Endothelial cell of umbilical vein (primary cell): Measurements from ENCODE around the gene CTSL. TPM values are rescaled to one million over a fixed set of nuclear protein-coding genes. Genes with fewer than 3 reads are reported as not detected.

Experiments used
- BruUV-seq: library from RNA; stranded (reverse); fragments of 400-500 nt; replicated peaks from 2 replicates; lab custom pipeline; 2021; lab: Mats Ljungman, UMichigan
- CTCF ChIA-PET: fragments of 300-600, 350-600 bp; sonication (Branson Sonifier 250); formaldehyde crosslinking; loops from one replicate; lab custom pipeline; 2021; ENCODE audit warnings: antibody characterized with exemption, inconsistent platforms; lab: Charles Lee
- POLR2A ChIA-PET: fragments of 300-600, 350-600 bp; sonication (Branson Sonifier 250); formaldehyde crosslinking; loops from one replicate; lab custom pipeline; 2021; ENCODE audit warnings: antibody characterized with exemption, inconsistent platforms; lab: Charles Lee
- DNase-seq: peaks from one replicate; pipeline ENCODE4 v3.0.0-alpha.2; 2011; ENCODE audit warnings: low read depth, low spot score
- FAIRE-seq: peaks from 2 replicates; lab custom pipeline; 2011; peaks lifted over from hg19 to GRCh38; lab: Jason Lieb, UNC
- H2AFZ ChIP-seq: 2 replicates; pipeline ENCODE4 v1.6.0; 2012; ENCODE audit warnings: low read depth, low read length, control low read depth, inconsistent platforms
- H3K27ac ChIP-seq: 2 replicates; pipeline ENCODE4 v1.5.1; 2011; ENCODE audit warnings: low read depth, mild to moderate bottlenecking, control low read depth, low read length, moderate library complexity; ENCODE audit not compliant: insufficient read depth
- H3K27me3 ChIP-seq, 2 experiments: 2 replicates each; pipeline versions ENCODE4 v1.6.0 to v1.6.1; 2011; ENCODE audit warnings: low read length in 2 of 2, mixed read lengths in 1 of 2; ENCODE audit not compliant: control insufficient read depth in 2 of 2, insufficient read depth in 2 of 2
- H3K36me3 ChIP-seq, 2 experiments: 2 replicates in 1 of 2; 3 replicates in 1 of 2; pipeline ENCODE4 v1.5.1; 2011; ENCODE audit warnings: low read length in 2 of 2, mild to moderate bottlenecking in 1 of 2, moderate library complexity in 1 of 2; ENCODE audit not compliant: control insufficient read depth in 2 of 2, insufficient read depth in 2 of 2; ENCODE audit errors: extremely low read depth in 1 of 2
- H3K4me1 ChIP-seq: 3 replicates; pipeline ENCODE4 v1.5.1; 2011; ENCODE audit warnings: mild to moderate bottlenecking, low read length; ENCODE audit not compliant: control insufficient read depth, insufficient read depth; ENCODE audit errors: extremely low read depth
- H3K4me2 ChIP-seq: 2 replicates; pipeline ENCODE4 v1.6.1; 2011; ENCODE audit warnings: low read length, control low read depth, mixed read lengths; ENCODE audit not compliant: insufficient read depth
- H3K4me3 ChIP-seq, 3 experiments: fragments of 200-600 bp in 1 of 3; sonication (generic), shearing (Covaris generic) in 1 of 3; replicated peaks in 1 of 3; 2 replicates each; pipeline ENCODE4 v1.5.1; 2011 to 2016; ENCODE audit warnings: control low read depth in 3 of 3, low read length in 3 of 3, mild to moderate bottlenecking in 2 of 3, inconsistent platforms in 1 of 3, low read depth in 1 of 3, moderate library complexity in 1 of 3; ENCODE audit not compliant: insufficient read depth in 1 of 3
- H3K79me2 ChIP-seq: 2 replicates; pipeline ENCODE4 v1.6.0; 2012; ENCODE audit warnings: low read length, inconsistent platforms; ENCODE audit not compliant: control insufficient read depth, insufficient read depth
- H3K9ac ChIP-seq: replicated peaks from 2 replicates; pipeline ENCODE3; 2011; ENCODE audit warnings: low read length, control low read depth; ENCODE audit not compliant: insufficient read depth; ENCODE audit errors: extremely low read depth
- H3K9me1 ChIP-seq: replicated peaks from 3 replicates; pipeline ENCODE4 v1.6.0; 2011; ENCODE audit warnings: mild to moderate bottlenecking, low read length; ENCODE audit not compliant: control insufficient read depth, insufficient read depth; ENCODE audit errors: extremely low read depth
- H3K9me3 ChIP-seq: replicated peaks from 2 replicates; pipeline ENCODE4 v1.5.1; 2012; ENCODE audit warnings: low read length, inconsistent platforms; ENCODE audit not compliant: control insufficient read depth, insufficient read depth
- H4K20me1 ChIP-seq: replicated peaks from 2 replicates; pipeline ENCODE3; 2011; ENCODE audit warnings: mild to moderate bottlenecking, low read length; ENCODE audit not compliant: control insufficient read depth, insufficient read depth; ENCODE audit errors: extremely low read depth
- CTCF ChIP-seq, 2 donors: IDR thresholded peaks; 1 replicate in 1 of 2; 2 replicates in 1 of 2; pipeline ENCODE4 v1.5.1; 2011; ENCODE audit warnings: low read length in 2 of 2, mild to moderate bottlenecking in 2 of 2, moderate library complexity in 2 of 2, control low read depth in 1 of 2, inconsistent platforms in 1 of 2, low read depth in 1 of 2; ENCODE audit not compliant: insufficient read depth in 1 of 2; ENCODE audit errors: extremely low read depth in 1 of 2
- EZH2 ChIP-seq: IDR thresholded peaks from 2 replicates; pipeline ENCODE4 v1.6.1; 2012; ENCODE audit warnings: borderline replicate concordance, low read depth, mild to moderate bottlenecking, moderate library complexity, low read length, inconsistent platforms; ENCODE audit not compliant: severe bottlenecking
- FOS ChIP-seq: IDR thresholded peaks from 2 replicates; pipeline ENCODE4 v1.6.1; 2011; ENCODE audit warnings: mild to moderate bottlenecking, low read length, moderate library complexity, borderline replicate concordance; ENCODE audit not compliant: insufficient read depth
- GATA2 ChIP-seq: IDR thresholded peaks from 2 replicates; pipeline ENCODE4 v1.7.0; 2011; ENCODE audit warnings: low read depth, mild to moderate bottlenecking, moderate library complexity, mixed read lengths, low read length; ENCODE audit not compliant: insufficient read length, insufficient read depth
- JUN ChIP-seq: IDR thresholded peaks from 2 replicates; pipeline ENCODE4 v1.6.1; 2011; ENCODE audit warnings: borderline replicate concordance, low read depth; ENCODE audit not compliant: insufficient read length, insufficient read depth
- MAX ChIP-seq: IDR thresholded peaks from 2 replicates; pipeline ENCODE4 v1.6.1; 2011; ENCODE audit not compliant: insufficient read depth, insufficient read length
- MYC ChIP-seq: IDR thresholded peaks from one replicate; pipeline ENCODE4 v1.6.1; 2011; ENCODE audit warnings: mild to moderate bottlenecking, low read depth, low read length
- POLR2A ChIP-seq: IDR thresholded peaks from 2 replicates; pipeline ENCODE4 v1.6.1; 2012; ENCODE audit warnings: low read depth, mild to moderate bottlenecking, control low read depth, low read length
- POLR2AphosphoS5 ChIP-seq: IDR thresholded peaks from 2 replicates; pipeline ENCODE4 v1.6.1; 2012; ENCODE audit warnings: low read depth, mild to moderate bottlenecking, control low read depth, low read length, moderate library complexity; ENCODE audit not compliant: insufficient read depth
- dilution Hi-C: fragments of 300-500 bp; cut with MboI; formaldehyde crosslinking; loops from one replicate; pipeline ENCODE4 v1.15.0; 2019; ENCODE audit warnings: low sequenced_read_pairs; ENCODE audit not compliant: extremely low pct_ligation_motif_present
- intact Hi-C: fragments of 100-400 bp; cut with micrococcal nuclease; formaldehyde crosslinking; loops from one replicate; pipeline ENCODE4 v1.10.0; 2022
- polyA plus RNA-seq, 4 experiments: library from polyadenylated mRNA; depleted of rRNA in 3 of 4; stranded (reverse) in 3 of 4; unstranded in 1 of 4; fragments of >200 nt; gene quantifications; 2 replicates each; pipeline versions ENCODE4 v1.2.1 to v1.2.3, GENCODE V29; 2011 to 2012; ENCODE audit warnings: missing spikeins in 1 of 4
- total RNA-seq: library from RNA; stranded (reverse); gene quantifications from 2 replicates; pipeline ENCODE4 v1.2.3, GENCODE V29; 2021

The CTSL gene
- total and polyA plus RNA-seq, 2 donors (not counting 3 experiments of a cell fraction or from before 2014, with no cell fraction given): 98.4 to 107 TPM

GRCh38 chr9:87729246-87729645 lies 3.3 kb downstream of the CTSL start:
- intact Hi-C loops (loop anchor here (5.0 kb wide), 1 partner anchor 232 kb away; the partner anchor contains the start of gene DAPK1), dilution Hi-C loops (no loop called here)

GRCh38 chr9:87731321-87731720 lies 5.4 kb downstream of the CTSL start:
- Histone ChIP-seq H2AFZ (no peak overlapping the region), H3K9me3 (no peaks in the 10 kb centered on the region), H3K4me1 (no peaks in the 10 kb centered on the region), H3K79me2 (no peaks in the 10 kb centered on the region), H3K36me3 (peaks cover 0 to 2% of the 10 kb centered on the region in 2 experiments), H3K27ac (no peak overlapping the region), H3K4me2 (no peak overlapping the region), H3K9ac (no peak overlapping the region), H3K4me3 (no peak overlapping the region), H4K20me1 (no peaks in the 10 kb centered on the region), H3K9me1 (no peaks in the 10 kb centered on the region), H3K27me3 (no peaks in the 10 kb centered on the region)
- no TSS peak for BruUV-seq
- dilution Hi-C loops: no loop called here
- intact Hi-C loops: no loop called here
- no peak for TF ChIP-seq GATA2
- TF ChIP-seq EZH2: no peak
- no peak for TF ChIP-seq POLR2A
- no peak for TF ChIP-seq MAX
- TF ChIP-seq CTCF (IDR thresholded peaks at IDR 0.05; ENCODE audit: extremely low read depth in 1 of 2, insufficient read depth in 1 of 2, low read depth in 1 of 2, low read length in 2 of 2): no peak
- no peak for TF ChIP-seq POLR2AphosphoS5
- TF ChIP-seq MYC: no peak
- no peak for TF ChIP-seq JUN
- no peak for TF ChIP-seq FOS
- DNase-seq (no peak), FAIRE-seq (no peak)
- ChIA-PET CTCF (no interaction called here), POLR2A (no interaction called here)

More at GRCh38 chr9:87729246-87729645, 3.3 kb downstream of the CTSL start:
- DNase-seq (no peak), FAIRE-seq (peak; percentile 26)
- Histone ChIP-seq H3K9me3 (no peaks in the 10 kb centered on the region), H3K27ac (no peak overlapping the region), H3K36me3 (peaks cover 0 to 2% of the 10 kb centered on the region in 2 experiments), H3K27me3 (no peaks in the 10 kb centered on the region), H4K20me1 (no peaks in the 10 kb centered on the region), H2AFZ (no peak overlapping the region), H3K4me3 (no peak overlapping the region), H3K9me1 (no peaks in the 10 kb centered on the region), H3K4me1 (no peaks in the 10 kb centered on the region), H3K79me2 (no peaks in the 10 kb centered on the region), H3K9ac (no peak overlapping the region), H3K4me2 (no peak overlapping the region)
- POLR2A ChIA-PET: no interaction called here
- CTCF ChIA-PET: interaction anchor here (1.3 kb wide), 1 partner anchor 83 kb away, joined by 3 read pairs; no protein-coding TSS in a partner anchor
- TF ChIP-seq FOS (no peak), EZH2 (no peak)
- BruUV-seq: no TSS peak
